Ovary (tissue), 3 donors: ENCODE measurements around the gene MAGED4B.

Source experiments
- CTCF ChIP-seq, 3 donors: fragments of 450-650 bp in 2 of 3; fragments of 200-600 bp in 1 of 3; IDR thresholded peaks; one replicate each; pipeline versions ENCODE4 v1.5.1 to v1.8.0; 2016 to 2022; ENCODE audit warnings: antibody characterized with exemption in 3 of 3, mild to moderate bottlenecking in 1 of 3
- EP300 ChIP-seq: sonication (generic); formaldehyde crosslinking; IDR thresholded peaks from one replicate; pipeline ENCODE4 v1.6.1; 2017; ENCODE audit warnings: antibody characterized with exemption
- POLR2A ChIP-seq: fragments of 450-650 bp; IDR thresholded peaks from one replicate; pipeline ENCODE4 v1.6.1; 2017; ENCODE audit warnings: antibody characterized with exemption, mild to moderate bottlenecking, moderate library complexity
- donor health status: DM: no; HTN: no; CAD: no.

GRCh38 chrX:52118262-52118661 lies 49.3 kb upstream of the MAGED4B start:
- no peak for TF ChIP-seq EP300
- no peak for TF ChIP-seq CTCF (IDR thresholded peaks at IDR 0.05)
- TF ChIP-seq POLR2A: no peak
